Type B pancreatic cell (in vitro differentiated cells): Measurements from ENCODE around the gene SEMA6D. TPM values are rescaled to one million over a fixed set of nuclear protein-coding genes. Genes with fewer than 3 reads are reported as not detected.

Experiments
- DNase-seq: peaks from one replicate; pipeline ENCODE4 v3.0.0; 2021; ENCODE audit warnings: mixed read lengths; ENCODE audit not compliant: unreplicated experiment; ENCODE audit errors: extremely low spot score
- H3K27ac Mint-ChIP-seq: 2 replicates; pipeline ENCODE4 v1.8.0; 2021; ENCODE audit warnings: mild to moderate bottlenecking, mixed read lengths
- H3K27me3 Mint-ChIP-seq: 2 replicates; pipeline ENCODE4 v1.8.0; 2021; ENCODE audit warnings: mixed read lengths
- H3K36me3 Mint-ChIP-seq: 2 replicates; pipeline ENCODE4 v1.8.0; 2021; ENCODE audit warnings: mixed read lengths
- H3K4me1 Mint-ChIP-seq: one replicate; pipeline ENCODE4 v1.8.0; 2021; ENCODE audit warnings: mixed read lengths; ENCODE audit not compliant: unreplicated experiment
- H3K4me3 Mint-ChIP-seq: 2 replicates; pipeline ENCODE4 v1.8.0; 2021; ENCODE audit warnings: mild to moderate bottlenecking, mixed read lengths
- H3K9me3 Mint-ChIP-seq: 2 replicates; pipeline ENCODE4 v1.8.0; 2021; ENCODE audit warnings: mixed read lengths
- total RNA-seq: library from RNA; stranded (reverse); gene quantifications from 2 replicates; pipeline ENCODE4 v1.2.1, GENCODE V29; 2021; ENCODE audit warnings: low replicate concordance
- TF ChIP-seq, protein P1 (sequence below): fragments of 200-600 bp; sonication (generic); conservative IDR thresholded peaks from 2 replicates; pipeline ENCODE4 v1.5.0; 2021; ENCODE audit warnings: antibody characterized with exemption, mild to moderate bottlenecking

Gene SEMA6D
- total RNA-seq, 1 donor from 2014 or later: 22.2 TPM

DNA sequence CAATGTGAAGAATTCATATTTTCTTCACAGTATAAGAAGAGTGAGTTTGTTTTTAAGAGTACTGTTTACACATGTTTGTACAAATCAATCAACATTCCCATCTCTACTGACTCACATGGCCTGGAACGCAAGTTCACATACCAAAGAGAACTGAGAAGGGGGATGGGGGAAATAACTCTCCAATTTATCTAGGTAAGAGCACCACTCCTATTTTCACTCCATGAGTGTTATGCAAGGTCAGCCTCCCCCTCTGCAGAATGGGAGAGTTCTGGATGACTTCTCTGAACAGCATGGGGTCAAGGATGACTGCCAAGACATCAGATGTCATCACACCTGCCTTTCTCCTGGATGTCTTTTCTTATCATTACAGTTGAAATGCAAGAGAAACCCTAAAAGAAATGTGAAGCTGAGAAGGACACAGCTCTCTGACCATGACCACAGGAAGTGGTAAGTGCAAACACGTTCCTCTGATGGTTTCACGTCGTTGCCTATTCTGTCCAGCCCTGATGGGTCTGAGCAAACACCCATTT, 95.2 kb downstream of the SEMA6D start:
- no peaks in the 10 kb centered on the region for H3K36me3 Mint-ChIP-seq
- H3K4me3 Mint-ChIP-seq: peak overlapping the region; percentile 11
- H3K4me1 Mint-ChIP-seq: peaks cover 19% of the 10 kb centered on the region
- no peaks in the 10 kb centered on the region for H3K9me3 Mint-ChIP-seq
- no peaks in the 10 kb centered on the region for H3K27me3 Mint-ChIP-seq
- TF ChIP-seq, protein P1, sequence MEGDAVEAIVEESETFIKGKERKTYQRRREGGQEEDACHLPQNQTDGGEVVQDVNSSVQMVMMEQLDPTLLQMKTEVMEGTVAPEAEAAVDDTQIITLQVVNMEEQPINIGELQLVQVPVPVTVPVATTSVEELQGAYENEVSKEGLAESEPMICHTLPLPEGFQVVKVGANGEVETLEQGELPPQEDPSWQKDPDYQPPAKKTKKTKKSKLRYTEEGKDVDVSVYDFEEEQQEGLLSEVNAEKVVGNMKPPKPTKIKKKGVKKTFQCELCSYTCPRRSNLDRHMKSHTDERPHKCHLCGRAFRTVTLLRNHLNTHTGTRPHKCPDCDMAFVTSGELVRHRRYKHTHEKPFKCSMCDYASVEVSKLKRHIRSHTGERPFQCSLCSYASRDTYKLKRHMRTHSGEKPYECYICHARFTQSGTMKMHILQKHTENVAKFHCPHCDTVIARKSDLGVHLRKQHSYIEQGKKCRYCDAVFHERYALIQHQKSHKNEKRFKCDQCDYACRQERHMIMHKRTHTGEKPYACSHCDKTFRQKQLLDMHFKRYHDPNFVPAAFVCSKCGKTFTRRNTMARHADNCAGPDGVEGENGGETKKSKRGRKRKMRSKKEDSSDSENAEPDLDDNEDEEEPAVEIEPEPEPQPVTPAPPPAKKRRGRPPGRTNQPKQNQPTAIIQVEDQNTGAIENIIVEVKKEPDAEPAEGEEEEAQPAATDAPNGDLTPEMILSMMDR: no peak
- peak overlapping the region; percentile 70 for H3K27ac Mint-ChIP-seq
- no peak for DNase-seq

GRCh38 chr15:47813748-47814384, 96.6 kb downstream of the SEMA6D start:
- Mint-ChIP-seq H3K4me3 (no peak overlapping the region), H3K27me3 (no peaks in the 10 kb centered on the region), H3K36me3 (no peaks in the 10 kb centered on the region), H3K27ac (no peak overlapping the region), H3K4me1 (peaks cover 32% of the 10 kb centered on the region), H3K9me3 (no peaks in the 10 kb centered on the region)
- TF ChIP-seq, protein P1: no peak
- no peak for DNase-seq

DNA sequence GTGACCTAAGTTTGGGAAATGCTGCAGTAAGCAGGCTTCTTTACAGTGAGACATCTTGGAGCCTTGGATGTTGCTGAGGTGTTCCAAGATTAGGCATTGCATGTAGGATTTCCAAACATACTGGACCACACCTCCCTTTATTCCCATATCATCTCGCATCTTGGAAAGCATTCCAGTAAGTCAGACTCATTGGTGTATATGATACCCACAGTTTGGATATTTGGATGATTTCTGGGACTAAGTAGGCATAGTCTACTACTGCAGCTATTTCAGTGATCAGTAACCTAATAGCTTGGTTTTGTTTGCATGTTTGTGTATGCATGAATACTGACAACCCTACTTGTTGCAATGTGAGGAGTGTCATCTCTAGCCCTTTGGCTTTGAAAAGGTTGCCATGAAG, 97.3 kb downstream of the SEMA6D start:
- Mint-ChIP-seq H3K27ac (no peak overlapping the region), H3K4me3 (no peak overlapping the region), H3K4me1 (peaks cover 39% of the 10 kb centered on the region), H3K36me3 (no peaks in the 10 kb centered on the region), H3K9me3 (no peaks in the 10 kb centered on the region), H3K27me3 (no peaks in the 10 kb centered on the region)
- TF ChIP-seq, protein P1: no peak
- DNase-seq: no peak

DNA sequence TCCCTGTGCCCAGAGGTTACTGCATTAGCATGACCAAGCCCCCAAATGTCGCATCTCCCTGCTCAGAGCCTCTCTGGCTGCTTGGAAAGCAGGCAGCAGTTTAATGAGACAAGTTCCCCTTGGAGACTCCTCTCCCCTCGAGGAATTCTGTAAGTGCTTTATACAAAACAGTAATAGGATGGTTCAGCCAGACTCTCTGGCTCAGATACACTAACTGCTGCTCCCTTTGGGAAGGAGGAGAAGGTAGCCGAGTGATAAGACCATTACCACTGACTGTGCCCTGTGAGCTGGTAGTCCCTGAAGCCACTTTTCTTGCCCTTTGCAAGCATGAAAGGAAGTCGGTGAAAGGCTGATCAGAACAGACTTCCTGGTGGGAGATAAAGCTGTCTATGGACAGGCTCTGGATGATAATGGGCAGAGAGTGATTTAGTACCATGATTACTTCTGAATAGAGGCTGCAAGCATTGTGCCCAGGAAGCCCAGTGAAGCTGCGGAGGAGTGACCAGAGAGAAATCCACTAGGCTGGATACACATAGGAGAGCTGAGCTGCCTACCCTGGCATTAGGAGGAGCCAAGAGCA, 100.8 kb downstream of the SEMA6D start:
- Mint-ChIP-seq H3K4me1 (peaks cover 46% of the 10 kb centered on the region), H3K9me3 (no peaks in the 10 kb centered on the region), H3K27ac (no peak overlapping the region), H3K36me3 (no peaks in the 10 kb centered on the region), H3K27me3 (no peaks in the 10 kb centered on the region), H3K4me3 (no peak overlapping the region)
- TF ChIP-seq, protein P1: no peak
- DNase-seq: no peak

DNA sequence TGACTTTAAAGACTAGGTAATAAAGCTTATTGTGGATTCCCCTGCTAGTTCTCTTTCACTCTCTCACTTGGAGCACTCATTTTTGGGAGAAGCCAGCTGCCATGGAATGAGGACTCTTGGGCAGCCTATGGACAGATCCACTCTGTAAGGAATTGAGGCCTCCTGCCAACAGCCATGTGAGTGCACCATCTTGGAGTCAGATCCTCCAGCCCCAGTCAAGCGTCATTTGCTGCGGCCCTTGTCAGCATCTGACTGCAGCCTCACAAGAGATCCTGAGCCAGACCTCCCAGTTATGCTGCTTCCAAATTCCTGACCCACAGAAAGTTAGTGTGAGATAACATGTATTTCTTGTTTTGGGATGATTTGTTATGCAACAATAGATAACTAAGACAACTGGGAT, 101.9 kb downstream of the SEMA6D start:
- Mint-ChIP-seq H3K4me3 (no peak overlapping the region), H3K27ac (no peak overlapping the region), H3K36me3 (no peaks in the 10 kb centered on the region), H3K27me3 (no peaks in the 10 kb centered on the region), H3K9me3 (no peaks in the 10 kb centered on the region), H3K4me1 (peaks cover 47% of the 10 kb centered on the region)
- DNase-seq: no peak
- TF ChIP-seq, protein P1: no peak
